ENCODE data around the gene JAZF1. TPM values are rescaled to one million over a fixed set of nuclear protein-coding genes. Genes with fewer than 3 reads are reported as not detected.

The JAZF1 gene
- polyA plus RNA-seq, 3 donors, result 12.1 to 18.1 (median 17.2) TPM

DNA sequence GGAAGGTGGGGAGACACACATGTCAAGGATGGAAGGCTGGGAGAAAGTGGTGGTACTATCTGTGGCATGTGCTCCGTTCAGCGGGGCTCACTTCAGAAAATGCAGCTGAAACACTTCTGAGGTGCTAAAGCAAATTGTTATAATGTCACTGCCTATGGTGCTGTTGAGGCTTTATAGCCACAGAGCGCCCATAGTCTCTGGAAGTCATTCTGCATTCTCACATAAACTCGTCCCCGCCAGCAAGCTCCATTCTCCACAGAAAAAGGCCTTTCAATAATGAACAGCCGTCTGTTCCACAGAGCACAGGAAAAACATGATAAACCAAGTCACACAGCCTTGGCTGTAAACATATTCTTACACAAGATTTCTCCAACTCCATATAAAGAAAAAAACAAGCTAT is 308.7 kb downstream of the JAZF1 start:
- WGBS (ENCODE audit: insufficient coverage), result 100% methylated on average over 2 of the region's 6 CpGs
- H3K79me2 ChIP-seq (ENCODE audit: insufficient read depth, low read length), result no peaks in the 10 kb centered on the region
- H3K27me3 ChIP-seq (ENCODE audit: control insufficient read depth in 2 of 2, insufficient read depth in 2 of 2, low read length in 2 of 2), result no peaks in the 10 kb centered on the region
- DNase-seq, result no peak
- peaks cover 55% of the 10 kb centered on the region for H4K20me1 ChIP-seq (ENCODE audit: insufficient read depth, low read length)
- H3K9me3 ChIP-seq (replicated peaks in 1 of 2; ENCODE audit: control insufficient read depth in 1 of 2, insufficient read depth in 1 of 2, low read length in 2 of 2), result no peaks in the 10 kb centered on the region
- TF ChIP-seq, protein P1, sequence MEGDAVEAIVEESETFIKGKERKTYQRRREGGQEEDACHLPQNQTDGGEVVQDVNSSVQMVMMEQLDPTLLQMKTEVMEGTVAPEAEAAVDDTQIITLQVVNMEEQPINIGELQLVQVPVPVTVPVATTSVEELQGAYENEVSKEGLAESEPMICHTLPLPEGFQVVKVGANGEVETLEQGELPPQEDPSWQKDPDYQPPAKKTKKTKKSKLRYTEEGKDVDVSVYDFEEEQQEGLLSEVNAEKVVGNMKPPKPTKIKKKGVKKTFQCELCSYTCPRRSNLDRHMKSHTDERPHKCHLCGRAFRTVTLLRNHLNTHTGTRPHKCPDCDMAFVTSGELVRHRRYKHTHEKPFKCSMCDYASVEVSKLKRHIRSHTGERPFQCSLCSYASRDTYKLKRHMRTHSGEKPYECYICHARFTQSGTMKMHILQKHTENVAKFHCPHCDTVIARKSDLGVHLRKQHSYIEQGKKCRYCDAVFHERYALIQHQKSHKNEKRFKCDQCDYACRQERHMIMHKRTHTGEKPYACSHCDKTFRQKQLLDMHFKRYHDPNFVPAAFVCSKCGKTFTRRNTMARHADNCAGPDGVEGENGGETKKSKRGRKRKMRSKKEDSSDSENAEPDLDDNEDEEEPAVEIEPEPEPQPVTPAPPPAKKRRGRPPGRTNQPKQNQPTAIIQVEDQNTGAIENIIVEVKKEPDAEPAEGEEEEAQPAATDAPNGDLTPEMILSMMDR (IDR thresholded peaks at IDR 0.05), result no peak
- no peak overlapping the region for H3K4me3 Mint-ChIP-seq
- no peak overlapping the region for H3K27ac ChIP-seq (ENCODE audit: low read depth in 1 of 2, low read length in 2 of 2)
- H3K4me3 ChIP-seq (replicated peaks in 1 of 3; ENCODE audit: low read depth in 2 of 3, low read length in 3 of 3), result no peak overlapping the region
- H2AFZ ChIP-seq (ENCODE audit: insufficient read depth, low read depth, low read length, poor library complexity, severe bottlenecking), result no peak overlapping the region
- no peak overlapping the region for H3K4me2 ChIP-seq (replicated peaks; ENCODE audit: extremely low read depth, low read length, poor library complexity, severe bottlenecking)
- peaks cover under 1 to 26% of the 10 kb centered on the region in 2 donors for H3K36me3 ChIP-seq (replicated peaks in 1 of 2; ENCODE audit: control insufficient read depth in 1 of 2, insufficient read depth in 2 of 2, low read length in 2 of 2)
- peaks cover 0 to 5% (median 0%) of the 10 kb centered on the region in 7 donors for H3K9me3 Mint-ChIP-seq
- no peaks in the 10 kb centered on the region for H3K4me1 ChIP-seq (ENCODE audit: control insufficient read depth in 1 of 2, insufficient read depth in 2 of 2, low read length in 2 of 2)
- H3K36me3 Mint-ChIP-seq, result peaks cover 46% of the 10 kb centered on the region in 2 donors
- H3K27me3 Mint-ChIP-seq (ENCODE audit: low read depth in 3 of 3), result peaks cover 0 to 5% (median 0%) of the 10 kb centered on the region in 3 donors
- H3K4me1 Mint-ChIP-seq, result no peaks in the 10 kb centered on the region
- intact Hi-C loops (cut with micrococcal nuclease), result no loop called here
- H3K9ac ChIP-seq (ENCODE audit: insufficient read depth, low read length, poor library complexity, severe bottlenecking), result no peak overlapping the region
- H3K27ac Mint-ChIP-seq, result no peak overlapping the region

DNA sequence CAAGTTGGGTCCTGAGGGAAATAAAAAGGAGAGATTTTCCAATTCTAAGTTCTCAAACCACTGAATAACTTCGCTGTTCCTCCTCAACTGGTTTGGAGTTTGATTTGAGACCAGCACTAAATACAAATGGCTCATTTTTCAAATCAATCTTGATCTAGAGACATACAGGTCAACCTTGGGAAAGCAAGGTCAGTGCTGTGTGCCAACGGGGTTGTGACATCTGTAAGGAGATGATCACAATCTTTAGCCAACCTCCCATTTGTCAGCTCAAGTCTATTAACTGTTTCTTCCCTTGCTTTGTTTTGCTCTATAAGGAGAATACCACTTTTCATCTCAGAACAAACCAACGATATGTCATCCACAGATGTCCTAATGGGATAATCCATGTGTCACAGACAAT is 309.5 kb downstream of the JAZF1 start:
- DNase-seq, result no peak
- H3K9me3 ChIP-seq (replicated peaks in 1 of 2; ENCODE audit: control insufficient read depth in 1 of 2, insufficient read depth in 1 of 2, low read length in 2 of 2), result no peaks in the 10 kb centered on the region
- no peaks in the 10 kb centered on the region for H3K27me3 ChIP-seq (ENCODE audit: control insufficient read depth in 2 of 2, insufficient read depth in 2 of 2, low read length in 2 of 2)
- peaks cover 0 to 2% (median 0%) of the 10 kb centered on the region in 7 donors for H3K9me3 Mint-ChIP-seq
- H3K79me2 ChIP-seq (ENCODE audit: insufficient read depth, low read length), result no peaks in the 10 kb centered on the region
- no peak overlapping the region for H2AFZ ChIP-seq (ENCODE audit: insufficient read depth, low read depth, low read length, poor library complexity, severe bottlenecking)
- no peak overlapping the region for H3K4me3 ChIP-seq (replicated peaks in 1 of 3; ENCODE audit: low read depth in 2 of 3, low read length in 3 of 3)
- H3K9ac ChIP-seq (ENCODE audit: insufficient read depth, low read length, poor library complexity, severe bottlenecking), result no peak overlapping the region
- H3K4me1 Mint-ChIP-seq, result no peaks in the 10 kb centered on the region
- no peak overlapping the region for H3K4me3 Mint-ChIP-seq
- H3K36me3 Mint-ChIP-seq, result peaks cover 52% of the 10 kb centered on the region in 2 donors
- WGBS (ENCODE audit: insufficient coverage), result no CpG with 5 or more reads among the region's 3 CpGs
- no peak overlapping the region for H3K27ac ChIP-seq (ENCODE audit: low read depth in 1 of 2, low read length in 2 of 2)
- H4K20me1 ChIP-seq (ENCODE audit: insufficient read depth, low read length), result peaks cover 63% of the 10 kb centered on the region
- no peaks in the 10 kb centered on the region for H3K4me1 ChIP-seq (ENCODE audit: control insufficient read depth in 1 of 2, insufficient read depth in 2 of 2, low read length in 2 of 2)
- intact Hi-C loops (cut with micrococcal nuclease), result no loop called here
- peaks cover 7 to 34% of the 10 kb centered on the region in 2 donors for H3K36me3 ChIP-seq (replicated peaks in 1 of 2; ENCODE audit: control insufficient read depth in 1 of 2, insufficient read depth in 2 of 2, low read length in 2 of 2)
- peaks cover 0 to 3% (median 0%) of the 10 kb centered on the region in 3 donors for H3K27me3 Mint-ChIP-seq (ENCODE audit: low read depth in 3 of 3)
- no peak overlapping the region for H3K4me2 ChIP-seq (replicated peaks; ENCODE audit: extremely low read depth, low read length, poor library complexity, severe bottlenecking)
- no peak overlapping the region for H3K27ac Mint-ChIP-seq
- TF ChIP-seq, protein P1 (IDR thresholded peaks at IDR 0.05), result no peak
